Measurements from ENCODE around the gene PTPRU. TPM values are rescaled to one million over a fixed set of nuclear protein-coding genes. Genes with fewer than 3 reads are reported as not detected.

The PTPRU gene
- polyA plus RNA-seq, 2 of the 4 experiments (the other 2 are of a cell fraction): 5.7 to 6.1 TPM

- POLR2A ChIA-PET: no interaction called here
- 22% methylated on average over 5 of the region's 11 CpGs for WGBS (ENCODE audit: missing lambda C conversion rate)
- CTCF ChIA-PET: no interaction called here
- no peak overlapping the region for H3K4me3 ChIP-seq
- H3K4me1 ChIP-seq: no peaks in the 10 kb centered on the region
- FAIRE-seq: no peak
- no peaks in the 10 kb centered on the region for H3K9me3 ChIP-seq
- no peak for DNase-seq (ENCODE audit: low read depth in 1 of 2, low spot score in 1 of 2)
- no peak for TF ChIP-seq GATA3 (IDR thresholded peaks at IDR 0.05; ENCODE audit: borderline replicate concordance)
- no peak for TF ChIP-seq TFCP2L1 (CRISPR knock-in tag; IDR thresholded peaks at IDR 0.05)
- TF ChIP-seq RCOR1 (IDR thresholded peaks at IDR 0.05; ENCODE audit: low read depth, low read length): no peak
- no peak for TF ChIP-seq MAFK (IDR thresholded peaks at IDR 0.05; ENCODE audit: partially characterized antibody)
- no peak for TF ChIP-seq HOXB13 (CRISPR knock-in tag; IDR thresholded peaks at IDR 0.05; ENCODE audit: low read depth)
- TF ChIP-seq MYC (IDR thresholded peaks at IDR 0.05; ENCODE audit: borderline replicate concordance, low read length): no peak
- no peak for TF ChIP-seq MAX (IDR thresholded peaks at IDR 0.05)
- no peak for TF ChIP-seq RAD21 (conservative IDR thresholded peaks at IDR 0.05 in 1 of 2, IDR thresholded peaks at IDR 0.05 in 1 of 2)
- no peak for TF ChIP-seq RARB (CRISPR knock-in tag; IDR thresholded peaks at IDR 0.05)
- TF ChIP-seq HES2 (IDR thresholded peaks at IDR 0.05): no peak
- TF ChIP-seq TP53 (CRISPR knock-in tag; IDR thresholded peaks at IDR 0.05): no peak
- TF ChIP-seq E2F6 (IDR thresholded peaks at IDR 0.05; ENCODE audit: borderline replicate concordance, low read depth): no peak
- no peak for TF ChIP-seq FOSB (CRISPR knock-in tag; IDR thresholded peaks at IDR 0.05)
- TF ChIP-seq CEBPB (IDR thresholded peaks at IDR 0.05): no peak
- no peak for TF ChIP-seq EHMT2 (IDR thresholded peaks at IDR 0.05; ENCODE audit: low read depth)
- no peak for TF ChIP-seq ESRRA (IDR thresholded peaks at IDR 0.05; ENCODE audit: borderline replicate concordance, low read length)
- no peak for TF ChIP-seq POLR2A (IDR thresholded peaks at IDR 0.05; ENCODE audit: low read length)
- no peak for TF ChIP-seq JUN (IDR thresholded peaks at IDR 0.05)
- H3K27ac ChIP-seq: no peak overlapping the region
- ATAC-seq: no peak
- H3K4me2 ChIP-seq: no peak overlapping the region
These were observed 129.8 kb downstream of the PTPRU start for GRCh38 chr1:29365906-29366670.

GRCh38 chr1:29368936-29369932, 132.9 kb downstream of the PTPRU start:
- Histone ChIP-seq H3K4me3 (no peak overlapping the region), H3K4me2 (no peak overlapping the region), H3K9me3 (no peaks in the 10 kb centered on the region), H3K27ac (no peak overlapping the region), H3K4me1 (no peaks in the 10 kb centered on the region)
- CTCF ChIA-PET: interaction anchor here (0.6 kb wide), 1 partner anchor 19 kb away, joined by 3 read pairs; no protein-coding TSS in a partner anchor
- FAIRE-seq: no peak
- DNase-seq (ENCODE audit: low read depth in 1 of 2, low spot score in 1 of 2): no peak
- WGBS (ENCODE audit: missing lambda C conversion rate): 32% methylated on average over 4 of the region's 17 CpGs
- POLR2A ChIA-PET: no interaction called here
- ATAC-seq: 0 out of 6 replicates have a peak, but pooled peaks of 1 of the 2 experiments have one; percentile 12
- TF ChIP-seq JUNB (IDR thresholded peaks at IDR 0.05) (no peak), MAX (IDR thresholded peaks at IDR 0.05) (no peak), CBX2 (IDR thresholded peaks at IDR 0.05; ENCODE audit: borderline replicate concordance, low read depth) (no peak), CHD2 (IDR thresholded peaks at IDR 0.05; ENCODE audit: low read length, partially characterized antibody) (no peak), PHF8 (IDR thresholded peaks at IDR 0.05; ENCODE audit: borderline replicate concordance, low read depth) (no peak), USF2 (IDR thresholded peaks at IDR 0.05) (no peak), JUN (IDR thresholded peaks at IDR 0.05) (no peak), RAD21 (conservative IDR thresholded peaks at IDR 0.05 in 1 of 2, IDR thresholded peaks at IDR 0.05 in 1 of 2) (no peak), ELK1 (IDR thresholded peaks at IDR 0.05; ENCODE audit: low read depth, low read length) (no peak), MYC (IDR thresholded peaks at IDR 0.05; ENCODE audit: borderline replicate concordance, low read length) (no peak), FOXS1 (CRISPR knock-in tag; IDR thresholded peaks at IDR 0.05) (no peak), CTCF (IDR thresholded peaks at IDR 0.05) (no peak), HOXA7 (CRISPR knock-in tag; IDR thresholded peaks at IDR 0.05) (no peak), POLR2A (IDR thresholded peaks at IDR 0.05; ENCODE audit: low read length) (no peak), HOXB13 (CRISPR knock-in tag; IDR thresholded peaks at IDR 0.05; ENCODE audit: low read depth) (no peak), MAZ (IDR thresholded peaks at IDR 0.05; ENCODE audit: borderline replicate concordance, low read depth, low read length) (no peak)
